AG04450 (cell line): ENCODE results near the gene PRAF2. TPM values are rescaled to one million over a fixed set of nuclear protein-coding genes. Genes with fewer than 3 reads are reported as not detected.

Experiments used
- CTCF ChIA-PET: fragments of 300-600, 350-600 bp; formaldehyde crosslinking; extraction: SDS; loops from one replicate; lab custom pipeline; 2022; ENCODE audit warnings: antibody characterized with exemption, inconsistent platforms; lab: Charles Lee
- POLR2A ChIA-PET: fragments of 350-600 bp; formaldehyde crosslinking; extraction: SDS; loops from one replicate; lab custom pipeline; 2021; ENCODE audit warnings: antibody characterized with exemption, inconsistent platforms; lab: Yijun Ruan, JAX
- DNase-seq: peaks from one replicate; pipeline ENCODE4 v3.0.0-alpha.2; 2011; ENCODE audit warnings: low read depth, low spot score
- H3K27ac ChIP-seq: one replicate; pipeline ENCODE4 v1.5.1; 2012; ENCODE audit warnings: low read depth, low read length, control low read depth
- H3K27me3 ChIP-seq: one replicate; pipeline ENCODE4 v1.6.0; 2012; ENCODE audit warnings: low read length; ENCODE audit not compliant: control insufficient read depth, insufficient read depth
- H3K4me3 ChIP-seq: 2 replicates; pipeline ENCODE4 v1.5.1; 2011; ENCODE audit warnings: mild to moderate bottlenecking, low read depth, low read length, control low read depth
- H3K9me3 ChIP-seq: 2 replicates; pipeline ENCODE4 v1.5.1; 2012; ENCODE audit warnings: low read length; ENCODE audit not compliant: control insufficient read depth, insufficient read depth
- polyA plus RNA-seq: library from polyadenylated mRNA; depleted of rRNA; stranded (reverse); fragments of >200 nt; gene quantifications from 2 replicates; pipeline ENCODE4 v1.2.3, GENCODE V29; 2011
- TF ChIP-seq, protein P1 (sequence below): IDR thresholded peaks from 2 replicates; pipeline ENCODE4 v1.5.1; 2011; ENCODE audit warnings: low read depth, low read length, control low read depth, inconsistent platforms

Gene PRAF2
- polyA plus RNA-seq, 1 experiment = 27.6 TPM

- Histone ChIP-seq H3K4me3 (no peak overlapping the region), H3K27ac (no peak overlapping the region), H3K9me3 (no peaks in the 10 kb centered on the region), H3K27me3 (no peaks in the 10 kb centered on the region)
- no peak for DNase-seq
- TF ChIP-seq, protein P1, sequence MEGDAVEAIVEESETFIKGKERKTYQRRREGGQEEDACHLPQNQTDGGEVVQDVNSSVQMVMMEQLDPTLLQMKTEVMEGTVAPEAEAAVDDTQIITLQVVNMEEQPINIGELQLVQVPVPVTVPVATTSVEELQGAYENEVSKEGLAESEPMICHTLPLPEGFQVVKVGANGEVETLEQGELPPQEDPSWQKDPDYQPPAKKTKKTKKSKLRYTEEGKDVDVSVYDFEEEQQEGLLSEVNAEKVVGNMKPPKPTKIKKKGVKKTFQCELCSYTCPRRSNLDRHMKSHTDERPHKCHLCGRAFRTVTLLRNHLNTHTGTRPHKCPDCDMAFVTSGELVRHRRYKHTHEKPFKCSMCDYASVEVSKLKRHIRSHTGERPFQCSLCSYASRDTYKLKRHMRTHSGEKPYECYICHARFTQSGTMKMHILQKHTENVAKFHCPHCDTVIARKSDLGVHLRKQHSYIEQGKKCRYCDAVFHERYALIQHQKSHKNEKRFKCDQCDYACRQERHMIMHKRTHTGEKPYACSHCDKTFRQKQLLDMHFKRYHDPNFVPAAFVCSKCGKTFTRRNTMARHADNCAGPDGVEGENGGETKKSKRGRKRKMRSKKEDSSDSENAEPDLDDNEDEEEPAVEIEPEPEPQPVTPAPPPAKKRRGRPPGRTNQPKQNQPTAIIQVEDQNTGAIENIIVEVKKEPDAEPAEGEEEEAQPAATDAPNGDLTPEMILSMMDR = no peak
- POLR2A ChIA-PET = no interaction called here
- CTCF ChIA-PET = no interaction called here
These were observed 42.3 kb upstream of the PRAF2 start for GRCh38 chrX:49116076-49116475.

- ChIA-PET POLR2A (no interaction called here), CTCF (no interaction called here)
- TF ChIP-seq, protein P1 = no peak
- no peak for DNase-seq
- Histone ChIP-seq H3K9me3 (no peaks in the 10 kb centered on the region), H3K4me3 (no peak overlapping the region), H3K27me3 (no peaks in the 10 kb centered on the region), H3K27ac (no peak overlapping the region)
These were observed 38.0 kb upstream of the PRAF2 start for GRCh38 chrX:49111791-49112190.

DNA sequence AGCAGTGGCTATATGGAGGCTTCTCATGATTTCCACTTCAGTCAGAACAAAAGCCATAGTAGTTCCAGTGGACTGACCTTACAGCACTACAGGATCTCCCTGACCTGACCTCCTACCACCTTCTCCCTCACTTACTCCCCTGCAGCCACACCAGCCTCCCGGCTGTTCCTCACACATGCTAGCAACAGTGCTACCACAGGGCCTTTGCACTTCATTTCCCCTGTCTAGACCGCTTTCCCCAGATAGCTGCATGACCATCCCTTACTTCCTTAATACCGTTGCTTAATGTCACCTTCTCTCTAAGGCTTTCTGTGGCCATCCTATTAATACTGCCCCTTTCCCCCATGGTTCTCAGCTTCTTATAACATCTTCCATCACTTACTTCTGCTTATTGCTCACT, 36.6 kb upstream of the PRAF2 start:
- POLR2A ChIA-PET = no interaction called here
- H3K27ac ChIP-seq = no peak overlapping the region

DNA sequence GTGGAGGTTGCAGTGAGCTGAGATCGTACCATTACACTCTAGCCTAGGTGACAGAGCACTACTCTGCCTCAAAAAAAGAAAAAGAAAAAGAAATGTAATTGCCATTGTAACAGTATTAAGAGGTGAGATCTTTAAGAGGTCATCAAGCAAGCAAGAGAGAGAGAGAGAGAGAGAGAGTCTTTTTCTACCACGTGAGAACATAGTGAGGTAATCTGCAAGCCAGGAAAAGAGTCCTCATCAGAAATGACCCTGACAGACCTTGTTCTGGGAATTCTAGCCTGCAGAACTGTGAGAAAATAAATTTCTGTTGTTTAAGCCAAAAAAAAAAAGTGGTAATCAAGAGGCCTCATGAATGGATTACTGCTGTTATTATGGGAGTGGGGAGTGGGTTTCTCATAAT, 34.8 kb upstream of the PRAF2 start:
- POLR2A ChIA-PET = no interaction called here
- Histone ChIP-seq H3K27me3 (no peaks in the 10 kb centered on the region), H3K9me3 (no peaks in the 10 kb centered on the region), H3K4me3 (no peak overlapping the region), H3K27ac (no peak overlapping the region)
- TF ChIP-seq, protein P1 = no peak
- CTCF ChIA-PET = no interaction called here
- DNase-seq = no peak

More for the DNA sequence above, 36.6 kb upstream of the PRAF2 start:
- TF ChIP-seq, protein P1 = no peak
- CTCF ChIA-PET = no interaction called here
- no peaks in the 10 kb centered on the region for H3K9me3 ChIP-seq
- no peak overlapping the region for H3K4me3 ChIP-seq
- no peaks in the 10 kb centered on the region for H3K27me3 ChIP-seq
- no peak for DNase-seq

DNA sequence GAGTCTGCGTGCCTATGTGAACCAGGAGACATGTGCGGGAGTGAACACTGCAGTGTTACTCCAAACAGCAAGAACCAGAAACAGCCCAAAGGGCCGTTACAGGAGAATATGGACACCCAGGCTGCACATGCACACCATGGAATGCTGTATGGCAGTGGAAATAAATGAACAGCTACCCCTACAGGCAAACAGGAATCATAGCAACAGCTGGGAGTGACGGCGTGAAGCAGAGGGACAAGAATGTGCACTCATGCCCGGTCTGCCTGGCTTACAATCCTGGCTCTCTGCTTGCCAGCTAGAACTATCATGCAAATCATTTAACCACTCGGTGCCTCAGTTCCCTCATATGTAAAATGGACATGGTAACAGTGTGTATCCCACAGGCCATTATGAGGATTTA, 33.1 kb upstream of the PRAF2 start:
- H3K4me3 ChIP-seq = no peak overlapping the region
- DNase-seq = peak; percentile 16
- TF ChIP-seq, protein P1 = peak; percentile 57
- ChIA-PET POLR2A (interaction anchor here (0.7 kb wide), 1 partner anchor 63 kb away, joined by 3 read pairs; no protein-coding TSS in a partner anchor), CTCF (interaction anchor here (1.0 to 1.4 kb wide), 2 partner anchors 22 to 458 kb away, joined by 3 to 5 read pairs; no protein-coding TSS in a partner anchor)
- no peak overlapping the region for H3K27ac ChIP-seq
- H3K9me3 ChIP-seq = no peaks in the 10 kb centered on the region
- H3K27me3 ChIP-seq = no peaks in the 10 kb centered on the region
